HG03159 (cell line): ENCODE data around the gene ZDHHC17.
"Not testable (repeated sequence)": the region's sequence is repeated elsewhere in the genome, so short reads cannot be mapped to it uniquely, and the experiment has no call there.

Experiments
- ATAC-seq: cut with Tn5 transposase; IDR thresholded peaks from one replicate; pipeline ENCODE4 v1.9.1; 2021; ENCODE audit warnings: mild to moderate bottlenecking, moderate library complexity; ENCODE audit not compliant: unreplicated experiment

Gene ZDHHC17

DNA sequence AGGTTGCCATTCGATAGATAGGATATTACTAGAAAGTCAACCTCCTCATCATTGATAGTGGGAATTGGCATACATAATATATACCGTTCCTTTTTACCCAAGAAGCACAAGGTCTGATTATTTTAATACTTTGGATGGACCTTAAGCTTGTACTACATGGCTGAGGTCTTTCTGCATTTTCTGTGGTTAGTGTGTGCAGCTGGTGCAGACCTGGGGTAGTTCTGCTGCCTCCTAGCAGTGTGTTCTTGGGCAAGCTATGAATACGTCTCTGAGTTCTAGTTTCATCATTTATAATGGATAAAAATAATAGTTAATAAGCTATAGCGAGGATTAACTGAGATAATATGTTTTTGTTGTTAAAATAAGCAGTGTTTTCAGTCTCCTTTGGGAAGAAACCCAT lies 2.2 kb downstream of the ZDHHC17 start:
- ATAC-seq: no peak

- ATAC-seq: no peak
Measured at GRCh38 chr12:76768576-76768975, 4.7 kb downstream of the ZDHHC17 start.

DNA sequence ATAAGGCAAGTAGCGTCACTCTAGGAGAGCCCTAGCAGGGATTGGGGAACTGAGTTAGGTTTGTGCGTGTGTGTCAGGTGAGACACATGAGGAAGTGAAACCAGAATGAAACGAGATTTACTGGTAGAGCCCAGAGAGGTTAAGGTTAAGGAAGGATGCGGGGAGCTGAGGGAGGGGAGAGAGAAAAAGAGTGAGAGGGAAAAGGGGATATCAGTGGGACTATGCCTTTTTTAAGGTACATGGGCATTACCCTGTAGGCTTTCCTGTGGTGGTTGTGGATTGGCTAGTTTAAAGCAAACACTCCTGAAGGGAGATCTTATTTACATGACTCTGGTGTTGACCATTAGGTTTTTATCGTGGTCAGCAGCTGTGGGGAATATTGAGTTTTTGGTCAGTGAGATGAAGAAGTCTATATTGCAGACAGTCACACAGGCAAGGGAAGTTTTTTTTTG lies 13.9 kb downstream of the ZDHHC17 start:
- peak; percentile 100 for ATAC-seq

GRCh38 chr12:76778364-76778763 lies 14.4 kb downstream of the ZDHHC17 start:
- ATAC-seq: no peak

- not testable (repeated sequence) for ATAC-seq
Measured at GRCh38 chr12:76779310-76779709, 15.4 kb downstream of the ZDHHC17 start.

GRCh38 chr12:76781321-76781720 lies 17.4 kb downstream of the ZDHHC17 start:
- no peak for ATAC-seq

DNA sequence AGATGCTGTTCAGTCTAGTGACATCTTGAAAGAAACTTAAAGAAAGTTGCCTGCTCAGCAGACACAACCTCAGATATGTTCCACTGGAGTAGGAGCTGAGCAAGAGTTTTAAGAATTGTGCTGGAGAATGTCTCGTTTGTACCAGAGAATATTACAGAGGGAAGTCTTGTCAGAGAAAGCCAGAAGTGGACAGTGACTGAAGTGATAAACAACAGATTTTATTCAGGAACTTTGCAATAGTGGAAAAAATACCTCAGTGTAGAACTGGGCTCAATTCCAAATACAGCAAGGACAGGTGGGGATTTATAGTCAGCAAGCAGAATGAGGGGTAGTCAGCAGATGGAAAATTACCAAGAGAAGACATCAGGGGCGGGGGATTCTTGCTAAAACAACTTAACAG lies 18.6 kb downstream of the ZDHHC17 start:
- ATAC-seq: no peak

- no peak for ATAC-seq
Measured at GRCh38 chr12:76784600-76785051, 20.7 kb downstream of the ZDHHC17 start.

DNA sequence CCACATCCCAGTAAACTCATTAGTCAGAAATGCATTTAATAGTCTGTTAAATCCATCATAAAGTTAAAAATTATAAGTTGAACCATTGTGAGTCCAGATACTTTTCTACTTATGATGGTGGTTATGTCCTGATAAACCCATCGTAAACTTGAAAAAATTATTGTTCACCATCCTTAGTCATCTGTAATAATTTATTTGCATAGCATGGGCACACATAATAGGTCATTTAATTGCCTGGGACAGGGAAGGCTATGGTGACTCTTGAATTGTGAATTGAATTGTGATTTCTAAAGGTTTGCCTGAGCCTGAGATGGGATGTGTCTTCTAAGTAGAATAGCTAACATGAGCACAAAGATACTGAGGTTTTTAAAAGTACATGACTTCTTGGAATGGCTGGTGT lies 21.5 kb downstream of the ZDHHC17 start:
- ATAC-seq: no peak

- ATAC-seq: no peak
Measured at GRCh38 chr12:76786986-76787385, 23.1 kb downstream of the ZDHHC17 start.

GRCh38 chr12:76787689-76788088 lies 23.8 kb downstream of the ZDHHC17 start:
- no peak for ATAC-seq

GRCh38 chr12:76789335-76790050 lies 25.6 kb downstream of the ZDHHC17 start:
- no peak for ATAC-seq

DNA sequence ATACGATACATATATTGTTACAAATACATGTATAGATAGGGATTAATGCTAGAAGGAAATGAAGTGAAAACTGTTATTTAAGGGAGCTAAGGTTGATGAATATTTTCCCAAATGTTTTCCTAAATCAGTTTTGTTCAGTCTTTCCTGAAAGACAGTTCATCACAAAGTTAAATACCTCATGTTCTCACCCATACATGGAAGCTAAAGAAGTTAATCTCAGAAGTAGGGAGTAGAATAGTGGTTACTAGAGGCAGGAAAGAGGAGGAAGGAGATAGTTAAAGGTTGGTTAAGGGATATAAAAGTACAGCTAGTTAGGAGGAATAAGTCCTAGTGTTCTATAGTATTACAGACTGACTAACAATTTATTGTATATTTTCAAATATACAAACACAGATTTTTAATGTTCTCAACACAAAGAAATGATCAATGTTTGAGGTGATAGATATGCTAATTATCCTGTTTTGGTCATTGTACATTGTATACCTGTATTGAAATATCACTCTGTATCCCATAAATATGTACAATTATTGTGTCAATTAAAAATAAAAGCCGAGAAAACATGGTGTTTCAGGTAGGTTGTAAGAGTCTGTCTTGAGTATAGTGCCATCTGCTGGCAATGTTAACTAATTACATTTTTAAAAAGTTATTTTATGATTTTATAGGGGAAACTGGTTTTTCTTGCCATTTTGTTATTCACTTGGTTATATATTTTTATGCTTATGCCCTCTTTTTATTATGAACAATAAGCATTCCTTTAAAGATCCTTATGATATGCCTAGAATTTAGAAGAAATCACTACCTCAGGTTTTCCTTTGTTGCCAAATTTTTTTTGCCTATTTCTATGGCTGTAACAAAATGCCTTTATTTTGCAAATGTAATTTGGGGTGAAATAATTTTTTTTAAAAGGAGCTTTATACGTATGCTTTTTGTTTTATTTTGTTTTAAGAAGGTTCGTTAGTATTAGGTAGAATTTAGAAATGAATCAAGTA lies 26.9 kb downstream of the ZDHHC17 start:
- ATAC-seq: peak; percentile 50

DNA sequence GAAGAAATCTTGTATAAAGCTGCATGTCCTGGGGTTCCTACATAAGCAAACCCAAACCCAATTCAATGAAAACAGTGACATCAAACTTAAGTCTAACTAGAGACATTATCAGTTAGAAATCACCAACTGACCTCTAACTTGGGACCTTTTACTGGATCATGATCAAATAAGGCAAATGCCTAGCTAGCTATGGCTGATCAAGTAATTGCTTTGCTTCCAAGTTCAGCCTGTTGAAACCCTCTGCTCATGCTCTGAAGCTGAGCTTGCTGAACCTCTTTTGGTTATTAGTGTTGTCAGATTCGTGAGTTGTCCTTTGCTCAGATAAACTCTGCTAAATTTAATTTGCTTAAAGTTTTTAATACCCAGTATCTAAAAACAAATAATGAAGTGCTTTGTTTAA lies 28.9 kb downstream of the ZDHHC17 start:
- no peak for ATAC-seq

DNA sequence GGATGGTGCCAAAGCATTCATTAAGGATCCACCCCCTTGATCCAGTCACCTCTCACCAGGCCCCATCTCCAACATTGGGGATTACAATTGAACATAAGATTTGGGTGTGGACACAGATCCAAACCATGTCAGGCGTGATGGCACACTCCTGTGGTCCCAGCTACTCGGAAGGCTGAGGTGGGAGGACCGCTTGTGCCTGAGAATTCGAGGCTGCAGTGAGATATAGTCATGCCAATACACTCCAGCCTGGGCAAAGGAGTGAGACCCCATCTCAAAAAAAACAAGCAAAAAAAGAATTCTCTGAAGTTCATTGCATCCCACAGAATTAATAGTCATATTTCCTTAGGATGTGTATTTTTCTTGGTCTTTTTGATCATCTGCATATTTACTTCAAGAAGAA lies 34.9 kb downstream of the ZDHHC17 start:
- no peak for ATAC-seq

- no peak for ATAC-seq
Measured at GRCh38 chr12:76799362-76799761, 35.4 kb downstream of the ZDHHC17 start.

DNA sequence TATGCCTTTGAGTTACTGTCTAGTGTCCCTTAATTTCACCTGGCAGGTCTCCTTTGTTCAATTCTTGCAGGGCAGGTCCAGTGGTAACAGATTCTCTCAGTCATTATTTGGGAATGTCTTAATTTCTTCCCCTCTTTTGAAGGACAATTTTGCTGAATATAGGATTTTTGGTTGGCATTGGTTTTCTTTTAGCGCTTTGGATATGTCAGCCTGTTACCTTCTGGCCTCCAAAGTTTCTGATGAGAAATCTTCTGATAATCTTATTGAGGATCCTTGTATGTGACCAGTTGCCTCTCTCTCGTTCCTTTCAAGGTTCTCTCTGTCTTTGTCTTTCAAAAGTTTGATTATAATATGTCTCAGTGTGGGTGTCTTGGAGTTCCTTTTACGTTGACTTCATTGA lies 38.1 kb downstream of the ZDHHC17 start:
- ATAC-seq: no peak

DNA sequence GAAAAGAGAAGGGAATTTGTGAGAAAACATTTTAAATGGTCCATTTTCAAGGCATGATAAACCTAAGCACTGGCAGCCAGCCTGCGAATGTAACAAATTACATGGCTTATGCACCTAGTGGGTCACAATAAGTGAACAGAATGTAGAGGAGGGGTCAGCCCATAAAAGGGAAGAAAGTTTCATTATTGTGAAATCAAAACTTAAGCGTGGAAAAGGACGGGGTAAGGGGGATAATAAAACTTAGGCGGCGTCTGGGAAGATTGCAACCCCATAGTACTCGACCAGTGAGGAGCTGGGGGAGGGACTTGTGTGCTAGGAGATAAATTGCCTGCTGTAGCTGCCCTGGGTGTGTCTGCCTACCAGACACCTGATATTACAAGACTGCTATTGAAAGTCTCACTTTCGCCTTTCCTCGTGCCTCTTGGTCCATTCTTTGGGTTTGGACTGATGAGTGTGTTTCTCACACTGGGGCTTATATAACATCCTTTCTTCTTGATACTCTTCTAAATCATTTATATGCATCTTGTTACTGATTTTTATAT lies 40.6 kb downstream of the ZDHHC17 start:
- ATAC-seq: no peak

GRCh38 chr12:76810671-76811419 lies 46.9 kb downstream of the ZDHHC17 start:
- ATAC-seq: no peak

GRCh38 chr12:76811976-76812375 lies 48.1 kb downstream of the ZDHHC17 start:
- ATAC-seq: no peak

DNA sequence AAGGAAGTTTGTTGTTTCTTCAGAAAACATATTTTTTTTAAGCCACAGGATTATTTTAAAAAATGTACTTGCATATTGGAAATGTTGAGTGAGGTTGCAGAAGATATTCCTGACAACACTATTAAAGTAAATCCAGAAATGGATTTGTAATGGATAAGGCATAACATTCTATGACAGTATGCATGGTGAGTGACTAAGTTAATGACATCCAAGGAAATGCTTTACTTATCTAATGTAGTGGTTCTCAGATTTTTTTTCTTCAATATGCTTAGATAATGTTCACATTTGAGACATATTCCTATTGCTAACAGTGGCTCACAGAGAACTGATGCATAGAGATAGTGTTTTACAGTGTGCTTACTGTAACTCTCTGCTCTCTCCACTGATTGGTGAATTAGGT lies 49.4 kb downstream of the ZDHHC17 start:
- ATAC-seq: no peak
